Stimulated activated CD8-positive, alpha-beta memory T cell treated with anti-CD3 and anti-CD28 coated beads, Interleukin-12 subunit alpha, Interleukin-12 subunit beta, amount 100 ng/mL, for 4 hours (primary cell): Measurements from ENCODE around the gene MIA2.

Source experiments
- DNase-seq: peaks from one replicate; pipeline ENCODE4 v3.0.0-alpha.2; 2020; ENCODE audit warnings: low read depth

Gene MIA2

GRCh38 chr14:39393289-39393688 lies 159.6 kb downstream of the MIA2 start:
- no peak for DNase-seq

- DNase-seq, result no peak
Observed at GRCh38 chr14:39395555-39396254, 162.0 kb downstream of the MIA2 start.

GRCh38 chr14:39396448-39396847 lies 162.7 kb downstream of the MIA2 start:
- no peak for DNase-seq

- DNase-seq, result no peak
Observed at GRCh38 chr14:39398382-39398781, 164.7 kb downstream of the MIA2 start.

- DNase-seq, result no peak
Observed at GRCh38 chr14:39406560-39406959, 172.8 kb downstream of the MIA2 start.

- no peak for DNase-seq
Observed at GRCh38 chr14:39416072-39416471, 182.4 kb downstream of the MIA2 start.

GRCh38 chr14:39417014-39417413 lies 183.3 kb downstream of the MIA2 start:
- DNase-seq, result no peak

- DNase-seq, result no peak
Observed at GRCh38 chr14:39419272-39419671, 185.6 kb downstream of the MIA2 start.

GRCh38 chr14:39422243-39422642 lies 188.5 kb downstream of the MIA2 start:
- DNase-seq, result no peak

GRCh38 chr14:39423793-39424192 lies 190.1 kb downstream of the MIA2 start:
- no peak for DNase-seq

- DNase-seq, result no peak
Observed at GRCh38 chr14:39425947-39426346, 192.2 kb downstream of the MIA2 start.

GRCh38 chr14:39426605-39427004 lies 192.9 kb downstream of the MIA2 start:
- DNase-seq, result no peak

GRCh38 chr14:39428118-39428517 lies 194.4 kb downstream of the MIA2 start:
- no peak for DNase-seq

GRCh38 chr14:39430762-39431415 lies 197.2 kb downstream of the MIA2 start:
- no peak for DNase-seq

GRCh38 chr14:39431416-39432178 lies 197.9 kb downstream of the MIA2 start:
- DNase-seq, result peak; percentile 30

GRCh38 chr14:39432179-39432618 lies 198.5 kb downstream of the MIA2 start, which contains the start of gene FBXO33:
TSS of gene FBXO33 (minus strand) at chr14:39432433. CDS start at chr14:39432162, 271 bp downstream.
- peak; percentile 96 for DNase-seq

- no peak for DNase-seq
Observed at GRCh38 chr14:39432619-39433451, 199.1 kb downstream of the MIA2 start.

GRCh38 chr14:39433452-39433813 lies 199.7 kb downstream of the MIA2 start:
- no peak for DNase-seq

- no peak for DNase-seq
Observed at GRCh38 chr14:39434401-39434800, 200.7 kb downstream of the MIA2 start.

- DNase-seq, result no peak
Observed at GRCh38 chr14:39435241-39435640, 201.5 kb downstream of the MIA2 start.
